ENCODE measurements around the gene USP35.

USP35 gene

GRCh38 chr11:78234006-78234405 is 45.3 kb downstream of the USP35 start:
- DNase-seq (ENCODE audit: low read depth in 3 of 3): no peak

GRCh38 chr11:78237293-78238046 is 48.8 kb downstream of the USP35 start:
- DNase-seq (ENCODE audit: low read depth in 3 of 3): no peak

- no peak for DNase-seq (ENCODE audit: low read depth in 3 of 3)
Measured at GRCh38 chr11:78239781-78240180, 51.1 kb downstream of the USP35 start.

- DNase-seq (ENCODE audit: low read depth in 3 of 3): no peak
Measured at GRCh38 chr11:78241475-78241874, 52.8 kb downstream of the USP35 start.

GRCh38 chr11:78244080-78244479 is 55.4 kb downstream of the USP35 start:
- no peak for DNase-seq (ENCODE audit: low read depth in 3 of 3)

GRCh38 chr11:78244546-78245255 is 56.0 kb downstream of the USP35 start:
- no peak for DNase-seq (ENCODE audit: low read depth in 3 of 3)

GRCh38 chr11:78248191-78248590 is 59.5 kb downstream of the USP35 start:
- DNase-seq (ENCODE audit: low read depth in 3 of 3): no peak

- no peak for DNase-seq (ENCODE audit: low read depth in 3 of 3)
Measured at GRCh38 chr11:78248903-78249302, 60.2 kb downstream of the USP35 start.

- no peak for DNase-seq (ENCODE audit: low read depth in 3 of 3)
Measured at GRCh38 chr11:78250099-78250498, 61.4 kb downstream of the USP35 start.

GRCh38 chr11:78251083-78251775 is 62.5 kb downstream of the USP35 start:
- DNase-seq (ENCODE audit: low read depth in 3 of 3): no peak

- DNase-seq (ENCODE audit: low read depth in 3 of 3): no peak
Measured at GRCh38 chr11:78253797-78254196, 65.1 kb downstream of the USP35 start.

- no peak for DNase-seq (ENCODE audit: low read depth in 3 of 3)
Measured at GRCh38 chr11:78254268-78254667, 65.5 kb downstream of the USP35 start.

GRCh38 chr11:78255919-78256318 is 67.2 kb downstream of the USP35 start:
- no peak for DNase-seq (ENCODE audit: low read depth in 3 of 3)

GRCh38 chr11:78256962-78257361 is 68.2 kb downstream of the USP35 start:
- DNase-seq (ENCODE audit: low read depth in 3 of 3): no peak

GRCh38 chr11:78257654-78258053 is 68.9 kb downstream of the USP35 start:
- DNase-seq (ENCODE audit: low read depth in 3 of 3): no peak

- no peak for DNase-seq (ENCODE audit: low read depth in 3 of 3)
Measured at GRCh38 chr11:78259777-78260487, 71.2 kb downstream of the USP35 start.

- no peak for DNase-seq (ENCODE audit: low read depth in 3 of 3)
Measured at GRCh38 chr11:78261367-78261766, 72.6 kb downstream of the USP35 start.

- no peak for DNase-seq (ENCODE audit: low read depth in 3 of 3)
Measured at GRCh38 chr11:78261828-78262227, 73.1 kb downstream of the USP35 start.

GRCh38 chr11:78262238-78262637 is 73.5 kb downstream of the USP35 start:
- DNase-seq (ENCODE audit: low read depth in 3 of 3): no peak

- DNase-seq (ENCODE audit: low read depth in 3 of 3): no peak
Measured at GRCh38 chr11:78262691-78263090, 74.0 kb downstream of the USP35 start.
